Stimulated activated CD4-positive, alpha-beta T cell treated with anti-CD3 and anti-CD28 coated beads, TNF-alpha, amount 100 ng/mL, for 1 hour (primary cell): ENCODE data around the gene HTR5A.

Source experiments
- DNase-seq, 3 donors: peaks; one replicate each; pipeline ENCODE4 v3.0.0-alpha.2; 2020; ENCODE audit warnings: low read depth in 3 of 3, low spot score in 1 of 3

HTR5A gene

DNA sequence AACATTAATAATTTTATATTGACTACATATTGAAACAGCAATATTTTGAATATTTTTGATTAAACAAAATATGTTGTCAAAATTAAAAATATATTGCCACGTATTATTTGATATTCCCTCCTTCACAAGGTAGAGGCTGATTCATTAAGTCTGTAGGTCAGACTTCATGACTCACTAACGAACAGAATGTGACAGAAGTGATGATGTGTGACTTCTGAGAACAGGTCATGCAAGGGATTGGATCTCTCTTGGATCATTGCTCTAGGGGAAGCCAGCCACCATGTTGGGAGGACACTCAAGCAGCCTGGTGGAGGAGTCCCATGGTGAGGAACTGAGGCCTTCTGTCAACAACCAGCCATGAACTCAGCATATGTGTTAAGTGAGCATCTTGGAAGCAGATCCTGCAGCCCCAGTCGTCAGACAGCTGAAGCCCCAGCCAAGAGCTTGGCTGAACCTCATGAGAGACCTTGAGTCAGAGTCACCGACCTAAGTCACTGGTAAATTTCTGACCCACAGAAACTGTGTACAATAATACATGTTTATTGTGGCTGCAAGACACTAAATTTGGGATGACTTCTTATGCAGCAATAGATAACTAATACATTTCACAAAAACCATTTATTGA is 66.6 kb downstream of the HTR5A start:
- no peak for DNase-seq
